KOPT-K1 (cell line): ENCODE results near the gene ARL10.
"Not testable (repeated sequence)": the region's sequence is repeated elsewhere in the genome, so short reads cannot be mapped to it uniquely, and the experiment has no call there.

Source experiments
- H3K27ac ChIP-seq: fragments of 200-600 bp; sonication (generic); 2 replicates; pipeline ENCODE4 v1.5.1; 2016; ENCODE audit warnings: antibody characterized with exemption, mild to moderate bottlenecking, low read depth, low read length; ENCODE audit not compliant: poor library complexity, severe bottlenecking
- H3K36me3 ChIP-seq: fragments of 200-600 bp; sonication (generic); 2 replicates; pipeline ENCODE4 v1.5.1; 2017; ENCODE audit warnings: antibody characterized with exemption, mild to moderate bottlenecking, low read length, moderate library complexity; ENCODE audit not compliant: insufficient read depth
- H3K9me3 ChIP-seq: fragments of 200-600 bp; sonication (generic); 2 replicates; pipeline ENCODE4 v1.5.1; 2017; ENCODE audit warnings: antibody characterized with exemption, low read length, mild to moderate bottlenecking; ENCODE audit not compliant: insufficient read depth, poor library complexity, severe bottlenecking

The ARL10 gene

DNA sequence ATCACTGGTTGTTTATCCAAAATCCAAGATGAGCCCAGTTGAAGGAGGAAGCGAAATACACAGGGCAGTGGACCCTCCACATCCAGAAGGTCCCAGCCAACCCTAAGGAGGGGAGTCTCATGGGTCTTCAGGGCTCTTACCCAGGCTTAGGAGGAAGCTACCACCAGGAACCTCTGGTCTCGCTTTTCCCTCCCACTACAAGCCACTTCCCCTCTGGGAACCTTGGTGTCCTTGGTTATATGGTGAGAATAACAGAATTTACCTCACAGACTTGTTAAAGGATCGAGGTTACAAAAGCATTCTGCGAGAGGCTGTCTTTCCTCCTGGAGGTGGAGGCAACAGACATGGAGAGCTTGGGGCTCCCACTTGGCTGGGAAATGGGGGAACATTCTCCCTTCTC is 26.7 kb downstream of the ARL10 start:
- H3K36me3 ChIP-seq, result peaks cover 51% of the 10 kb centered on the region
- no peaks in the 10 kb centered on the region for H3K9me3 ChIP-seq

DNA sequence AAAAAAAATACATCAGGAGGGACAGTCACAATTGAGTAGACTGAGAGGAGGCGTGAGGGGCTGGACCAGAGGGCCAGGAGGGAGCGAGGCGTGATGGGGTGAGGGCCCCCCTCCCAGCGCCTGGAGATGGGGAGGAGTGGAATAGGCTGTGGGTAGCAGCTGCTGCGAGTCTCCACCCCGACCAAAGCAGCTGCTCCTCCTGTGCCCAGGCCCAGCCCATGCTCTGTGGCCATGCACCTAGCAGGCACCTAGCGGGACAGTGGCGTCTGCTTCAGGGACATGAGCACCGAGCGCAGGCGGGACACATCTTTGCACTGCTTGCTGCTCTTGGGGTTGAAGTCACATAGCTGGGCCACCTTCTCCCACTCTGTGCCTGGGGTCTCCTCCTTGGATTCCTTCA is 27.2 kb downstream of the ARL10 start:
- Histone ChIP-seq H3K27ac (no peak overlapping the region), H3K9me3 (no peaks in the 10 kb centered on the region), H3K36me3 (peaks cover 49% of the 10 kb centered on the region)

More for the DNA sequence above, 26.7 kb downstream of the ARL10 start:
- no peak overlapping the region for H3K27ac ChIP-seq

DNA sequence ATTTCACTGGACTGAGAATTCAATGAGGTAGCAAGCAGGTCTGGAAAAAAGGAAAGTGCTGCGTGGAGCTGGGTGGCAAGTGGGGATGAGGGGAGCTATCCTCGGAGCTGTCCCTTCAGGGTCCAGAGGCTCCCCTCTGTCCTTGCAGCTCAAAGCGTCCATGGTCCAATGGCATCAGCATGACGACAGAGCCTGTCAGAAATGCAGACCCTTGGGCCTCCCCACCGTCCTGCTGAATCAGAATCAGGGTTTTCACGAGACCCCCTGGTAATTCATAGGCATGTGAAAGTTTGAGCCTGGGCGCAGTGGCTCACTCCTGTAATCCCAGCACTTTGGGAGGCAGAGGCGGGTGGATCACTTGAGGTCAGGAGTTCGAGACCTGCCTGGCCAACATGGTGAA is 28.8 kb downstream of the ARL10 start:
- H3K27ac ChIP-seq, result no peak overlapping the region
- H3K36me3 ChIP-seq, result peaks cover 49% of the 10 kb centered on the region
- no peaks in the 10 kb centered on the region for H3K9me3 ChIP-seq

DNA sequence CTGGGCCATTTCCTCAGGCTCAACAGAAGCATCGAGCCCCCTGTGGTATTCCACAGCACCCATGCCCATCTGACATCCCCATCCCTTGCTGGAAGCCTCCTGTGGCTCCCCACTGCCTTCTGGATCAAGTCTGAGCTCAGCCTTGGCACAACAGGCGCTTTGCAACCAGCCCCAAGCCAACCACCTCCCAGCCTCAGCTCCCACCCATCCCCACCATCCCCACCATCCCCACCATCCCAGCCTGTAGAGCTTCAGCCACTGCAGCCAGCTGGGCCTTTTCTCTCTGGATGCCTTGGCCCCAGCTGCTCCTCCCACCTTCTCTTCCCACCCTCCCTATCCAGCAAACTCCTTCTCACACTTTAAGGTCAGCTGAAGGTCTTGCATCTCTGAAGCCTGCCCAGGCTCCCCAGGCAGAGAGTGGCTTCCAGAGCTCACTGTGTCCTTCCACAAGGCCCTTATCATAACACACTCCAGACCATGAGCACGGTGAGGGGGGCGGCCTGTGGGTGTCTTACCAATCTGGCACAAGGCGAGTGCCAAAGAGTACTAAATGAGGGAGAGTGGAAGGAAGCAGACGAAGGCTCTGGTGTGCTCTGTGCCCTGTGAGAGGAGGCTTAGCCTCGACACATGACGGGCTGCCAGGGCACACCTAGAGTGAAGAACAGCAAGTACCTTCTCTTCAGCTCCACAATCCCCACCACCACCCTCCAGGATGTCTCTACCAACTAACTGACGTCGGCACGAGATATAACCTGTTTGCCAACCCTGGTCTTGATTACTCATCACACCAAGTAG is 29.8 kb downstream of the ARL10 start:
- Histone ChIP-seq H3K9me3 (no peaks in the 10 kb centered on the region), H3K36me3 (peaks cover 49% of the 10 kb centered on the region), H3K27ac (no peak overlapping the region)

DNA sequence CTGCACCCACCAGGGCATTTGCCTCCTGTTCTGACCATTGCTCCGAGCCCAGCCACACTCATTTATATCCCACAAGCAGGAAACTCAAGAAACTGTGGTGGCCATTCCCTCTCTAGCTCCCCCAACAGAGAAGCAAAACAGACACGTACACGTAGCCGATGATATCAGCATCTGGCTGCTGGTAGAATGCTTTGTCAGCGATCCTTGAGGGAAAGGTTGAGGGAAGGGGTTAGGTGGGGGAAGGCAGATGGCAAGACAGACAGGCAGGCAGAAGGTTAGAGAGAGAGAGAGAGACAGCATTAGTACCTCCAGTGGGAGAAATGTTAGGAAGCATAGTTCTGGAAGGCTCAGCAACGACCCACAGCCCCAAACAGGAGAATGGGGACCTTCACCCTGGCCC is 31.0 kb downstream of the ARL10 start:
- Histone ChIP-seq H3K27ac (no peak overlapping the region), H3K36me3 (peaks cover 36% of the 10 kb centered on the region; the same call in 1 of the 2 replicates), H3K9me3 (no peaks in the 10 kb centered on the region)

DNA sequence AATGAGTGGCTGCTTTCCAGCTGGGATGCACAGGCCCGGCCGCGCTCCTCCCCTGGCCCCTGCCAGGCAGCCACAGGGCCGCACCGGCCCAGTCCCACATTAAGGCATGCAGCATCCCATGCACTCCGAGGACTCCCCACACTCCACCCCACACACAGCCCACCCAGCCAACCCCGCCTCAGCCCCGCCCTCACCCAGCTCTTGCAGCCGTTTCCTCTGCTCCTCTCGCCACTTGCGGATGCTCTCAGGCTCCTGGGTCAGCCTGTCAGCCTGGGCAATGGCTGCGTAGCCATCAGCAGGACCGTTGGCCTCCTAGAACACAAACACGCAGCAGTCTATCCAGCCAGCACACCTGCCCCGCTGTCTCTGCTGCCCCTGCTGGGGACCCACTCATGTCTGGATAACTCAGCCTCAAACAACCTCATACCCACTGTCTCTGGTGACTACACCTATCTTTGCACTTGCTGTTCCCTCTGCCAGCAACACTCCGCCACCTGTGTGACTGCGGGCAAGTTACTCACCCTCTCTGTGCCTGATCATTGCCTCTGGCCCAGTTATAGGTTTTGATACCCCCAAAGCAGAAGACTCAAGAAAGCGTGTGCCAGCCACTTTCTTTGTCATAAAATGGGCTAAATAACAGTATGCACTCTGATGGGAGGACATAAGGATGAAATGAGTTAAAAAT is 32.6 kb downstream of the ARL10 start:
- no peak overlapping the region for H3K27ac ChIP-seq
- H3K9me3 ChIP-seq, result no peaks in the 10 kb centered on the region
- H3K36me3 ChIP-seq, result peaks cover 21% of the 10 kb centered on the region; the same call in 1 of the 2 replicates

DNA sequence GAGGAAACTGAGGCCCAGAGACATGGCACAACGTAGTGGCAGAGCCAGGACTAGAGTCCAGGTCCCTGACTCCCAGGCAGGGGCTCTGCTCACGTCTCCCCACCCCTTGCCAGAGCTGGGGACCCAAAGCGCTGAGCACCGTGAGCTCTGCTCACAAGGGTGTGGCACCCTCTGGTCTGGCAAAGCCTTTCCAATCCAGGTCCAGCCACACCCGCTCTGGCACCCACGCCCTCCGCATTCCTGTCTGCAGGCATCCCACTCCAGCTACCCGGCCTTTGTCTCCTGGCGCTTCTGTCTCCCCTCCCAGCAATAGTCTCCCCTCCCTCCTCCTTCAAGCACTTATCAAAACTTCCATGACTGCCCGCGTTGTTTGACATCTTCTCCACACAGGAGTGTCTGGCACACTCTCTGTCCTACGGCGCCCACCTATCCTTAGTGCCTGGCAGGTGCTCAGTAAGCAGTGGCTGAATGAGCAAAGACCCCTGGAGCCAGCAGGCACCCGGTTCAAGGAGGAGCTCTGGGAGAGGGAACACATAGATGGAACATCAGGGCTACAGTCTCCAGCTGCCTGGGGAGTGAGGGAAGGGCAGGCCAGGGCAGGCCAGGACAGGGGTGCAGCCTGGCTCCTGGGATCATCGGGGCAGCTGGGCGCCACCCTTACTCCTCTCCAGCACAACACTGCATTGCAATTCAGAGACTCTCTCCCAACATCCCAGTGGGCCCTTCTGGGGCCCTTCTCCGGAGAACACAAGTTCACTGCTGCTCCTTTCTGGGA is 35.3 kb downstream of the ARL10 start:
- Histone ChIP-seq H3K36me3 (peaks cover under 1% of the 10 kb centered on the region; the same call in 1 of the 2 replicates), H3K27ac (no peak overlapping the region), H3K9me3 (no peaks in the 10 kb centered on the region)

DNA sequence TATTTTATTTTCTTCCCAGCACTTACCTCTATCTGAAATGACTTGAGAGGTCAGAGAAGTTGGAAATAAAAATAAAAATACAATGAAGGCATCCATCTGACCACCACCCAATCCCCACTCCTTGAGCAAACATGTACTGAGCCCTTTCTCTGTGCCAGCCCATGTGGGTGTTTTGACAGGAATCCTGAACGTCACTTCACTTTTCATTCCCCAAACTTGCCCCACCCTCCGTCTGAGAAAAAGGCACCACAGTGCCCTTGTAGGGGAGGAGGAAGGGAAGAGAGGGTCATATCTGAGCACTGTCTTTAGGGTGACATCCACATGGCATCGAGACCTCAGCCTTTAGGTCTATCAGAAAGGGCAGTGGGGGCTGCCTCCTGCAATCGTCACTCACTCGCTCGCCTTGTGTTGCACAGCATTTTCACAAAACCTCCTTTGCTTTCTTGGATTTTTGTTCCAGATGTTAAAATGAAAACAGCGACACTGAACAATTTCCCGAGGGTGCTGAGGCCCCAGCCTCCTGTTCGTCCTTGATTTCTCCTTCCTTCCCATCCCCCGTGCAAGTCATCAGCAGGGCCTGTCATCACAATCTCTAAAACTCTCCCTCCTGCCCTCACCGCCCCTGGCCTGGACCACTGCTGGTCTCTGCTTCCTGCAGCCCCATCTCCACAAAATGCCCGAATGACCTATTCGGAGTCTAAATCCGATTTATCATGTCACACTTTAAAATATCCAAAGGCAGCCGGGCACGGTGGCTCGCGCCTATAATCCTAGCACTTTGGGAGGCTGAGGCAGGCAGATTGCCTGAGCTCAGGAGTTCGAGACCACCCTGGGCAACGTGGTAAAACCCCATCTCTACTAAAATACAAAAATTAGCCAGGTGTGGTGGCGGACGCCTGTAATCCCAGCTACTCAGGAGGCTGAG is 36.3 kb downstream of the ARL10 start:
- no peaks in the 10 kb centered on the region for H3K9me3 ChIP-seq
- H3K36me3 ChIP-seq, result peaks cover 7% of the 10 kb centered on the region; the same call in 1 of the 2 replicates
- no peak overlapping the region for H3K27ac ChIP-seq

DNA sequence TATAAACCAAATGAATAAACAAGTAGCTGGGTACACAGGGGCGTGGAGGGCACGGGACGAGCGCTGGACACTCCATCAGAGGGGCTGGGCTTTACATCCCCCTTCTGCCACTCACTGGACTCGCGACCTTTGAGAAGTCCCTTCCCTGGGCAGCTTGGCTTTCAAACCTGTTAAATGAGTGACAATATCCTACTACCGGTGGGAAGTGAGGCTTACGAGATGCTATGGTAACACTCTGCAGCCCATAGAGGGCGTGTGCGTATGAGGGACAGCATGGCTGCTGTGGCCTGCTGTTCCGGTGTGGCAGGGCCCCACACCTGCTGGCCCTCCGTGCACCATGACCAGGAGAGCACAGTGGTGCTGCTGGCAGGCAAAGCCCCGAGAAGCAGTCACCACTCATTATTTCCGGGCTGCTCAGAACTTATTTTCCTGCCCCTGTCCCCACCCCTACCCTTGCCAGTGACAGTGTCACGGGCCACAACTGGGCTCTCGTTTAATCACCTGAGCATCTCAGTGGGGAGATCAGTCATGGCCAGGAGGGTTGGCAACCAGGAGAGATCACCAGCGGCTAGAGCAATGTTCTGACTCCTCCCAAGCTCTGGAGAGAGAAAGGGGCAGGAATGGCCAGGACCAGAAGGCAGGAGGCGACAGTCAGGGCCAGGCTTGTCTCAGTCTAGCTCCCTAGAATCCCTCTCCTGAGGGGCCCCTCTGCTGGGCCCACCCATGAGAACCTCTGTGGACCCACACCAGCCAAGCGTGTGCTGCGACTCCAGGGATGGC is 40.6 kb downstream of the ARL10 start:
- Histone ChIP-seq H3K27ac (no peak overlapping the region), H3K9me3 (no peaks in the 10 kb centered on the region), H3K36me3 (peaks cover 26% of the 10 kb centered on the region; the same call in 1 of the 2 replicates)

DNA sequence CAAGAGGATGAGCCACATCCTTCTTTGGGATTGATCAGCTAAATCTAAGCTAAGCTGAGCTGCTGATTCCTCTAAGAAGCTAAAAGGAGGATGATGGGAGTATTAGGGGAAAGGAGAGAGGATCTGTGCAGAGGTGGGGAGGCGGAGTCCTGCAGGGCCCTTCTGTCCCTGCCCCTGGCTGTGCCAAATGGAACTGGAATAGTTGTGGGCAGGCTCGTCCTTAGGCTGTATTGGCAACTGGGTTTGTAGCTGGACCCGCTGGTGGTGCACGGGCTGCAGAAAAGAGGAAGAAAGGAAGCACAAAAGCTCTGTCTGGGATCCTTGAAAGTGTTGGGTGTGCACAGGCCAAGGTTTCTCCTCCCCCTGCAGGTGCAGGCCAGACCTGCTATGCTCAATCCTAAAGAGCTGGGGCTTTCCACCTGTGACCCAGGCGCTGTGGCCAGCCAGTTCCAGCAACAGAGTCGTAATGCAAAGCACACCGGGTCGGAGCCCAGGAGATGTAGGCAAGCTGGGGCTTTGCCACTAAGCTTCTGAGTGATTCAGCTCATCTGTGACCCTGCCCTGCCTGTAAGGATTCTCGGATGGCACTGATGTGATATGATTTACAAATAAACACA is 41.3 kb downstream of the ARL10 start:
- H3K36me3 ChIP-seq, result peaks cover 26% of the 10 kb centered on the region; the same call in 1 of the 2 replicates
- no peak overlapping the region for H3K27ac ChIP-seq
- no peaks in the 10 kb centered on the region for H3K9me3 ChIP-seq

DNA sequence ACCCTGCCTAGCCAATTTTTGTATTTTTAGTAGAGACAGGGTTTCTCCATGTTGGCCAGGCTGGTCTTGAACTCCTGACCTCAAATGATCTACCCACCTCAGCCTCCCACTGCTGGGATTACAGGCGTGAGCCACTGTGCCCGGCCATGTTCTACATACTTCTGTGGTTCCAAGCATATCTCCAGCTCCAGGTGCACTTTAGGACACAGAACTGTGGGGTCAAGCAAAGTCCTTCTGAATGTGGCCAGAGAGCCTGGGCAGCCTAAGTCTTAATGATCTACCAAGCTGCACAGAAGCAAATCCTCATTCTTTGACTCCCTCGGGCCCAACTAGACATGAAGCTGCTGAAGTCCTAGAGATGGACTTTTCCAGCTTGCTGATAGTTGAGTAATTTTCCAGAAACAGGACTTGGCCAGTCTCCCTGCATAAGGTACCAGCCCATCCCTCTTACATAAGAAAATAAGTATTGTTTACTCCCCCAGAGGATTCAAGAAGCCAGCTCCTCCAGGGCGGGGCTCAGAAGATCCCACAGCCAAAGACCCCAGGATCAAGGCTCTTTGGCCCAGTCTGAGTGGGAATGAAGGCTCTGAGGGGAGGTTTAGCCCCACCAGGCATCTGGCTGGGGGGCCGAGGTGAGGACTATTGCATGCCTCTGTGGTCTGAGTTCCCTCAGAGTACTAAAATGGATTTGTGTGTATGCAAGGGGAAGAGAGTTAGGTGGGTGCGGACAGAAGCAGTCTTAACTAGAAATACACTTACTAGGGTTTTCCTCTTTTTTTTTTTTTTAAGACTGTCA is 42.4 kb downstream of the ARL10 start:
- no peak overlapping the region for H3K27ac ChIP-seq
- peaks cover 26% of the 10 kb centered on the region; the same call in 1 of the 2 replicates for H3K36me3 ChIP-seq
- H3K9me3 ChIP-seq, result no peaks in the 10 kb centered on the region

DNA sequence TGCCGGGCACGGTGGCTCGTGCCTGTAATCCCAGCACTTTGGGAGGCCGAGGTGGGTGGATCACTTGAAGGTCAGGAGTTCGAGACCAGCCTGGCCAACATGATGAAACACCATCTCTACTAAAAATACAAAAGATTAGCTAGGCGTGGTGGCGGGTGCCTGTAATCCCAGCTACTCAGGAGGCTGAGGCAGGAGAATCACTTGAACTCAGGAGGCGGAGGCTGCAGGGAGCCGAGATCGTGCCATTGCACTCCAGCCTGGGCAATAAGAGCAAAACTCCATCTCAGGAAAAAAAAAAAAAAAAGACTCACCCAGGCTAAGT is 42.9 kb downstream of the ARL10 start:
- H3K9me3 ChIP-seq, H3K27ac ChIP-seq: not testable (repeated sequence)
- H3K36me3 ChIP-seq, result peaks cover 26% of the 10 kb centered on the region; the same call in 1 of the 2 replicates

DNA sequence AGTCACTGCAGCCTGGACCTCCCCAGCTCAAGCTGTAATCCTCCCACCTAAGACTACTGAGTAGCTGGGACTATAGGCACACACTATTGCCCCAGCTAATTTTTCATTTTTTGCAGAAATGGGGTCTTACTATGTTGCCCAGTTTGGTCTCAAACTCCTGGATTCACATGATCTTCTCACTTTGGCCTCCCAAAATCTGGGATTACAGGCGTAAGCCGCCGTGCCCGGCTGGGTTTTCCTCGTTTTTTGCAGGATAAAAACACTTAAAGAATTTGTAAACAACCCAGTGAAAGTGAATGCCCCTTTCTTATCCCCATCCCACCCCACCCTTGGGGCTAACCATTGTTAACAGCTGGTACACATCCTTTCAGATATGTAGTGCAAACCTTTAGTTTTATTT is 43.3 kb downstream of the ARL10 start:
- peaks cover 26% of the 10 kb centered on the region; the same call in 1 of the 2 replicates for H3K36me3 ChIP-seq
- no peaks in the 10 kb centered on the region for H3K9me3 ChIP-seq
- H3K27ac ChIP-seq, result no peak overlapping the region
